Measurements from ENCODE around the gene GPC3.

DNA sequence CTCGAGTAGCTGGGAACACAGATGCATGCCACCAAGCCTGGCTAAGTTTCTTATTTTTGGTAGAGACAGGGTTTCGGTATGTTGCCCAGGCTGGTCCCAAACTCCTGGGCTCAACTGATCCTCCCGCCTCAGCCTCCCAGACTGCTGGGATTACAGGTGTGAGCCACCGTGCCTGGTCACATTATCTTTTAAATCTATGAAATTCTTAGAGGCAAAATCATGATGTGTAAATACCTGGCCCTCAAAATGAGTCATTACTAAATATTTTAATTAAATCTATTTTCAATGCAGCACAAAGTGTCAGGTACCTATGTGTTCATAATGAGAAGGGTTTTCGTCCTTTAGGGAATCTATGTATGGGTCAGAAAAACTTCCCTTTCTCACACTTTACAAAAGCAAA lies 347.6 kb downstream of the GPC3 start:
- TF ChIP-seq, protein P1, sequence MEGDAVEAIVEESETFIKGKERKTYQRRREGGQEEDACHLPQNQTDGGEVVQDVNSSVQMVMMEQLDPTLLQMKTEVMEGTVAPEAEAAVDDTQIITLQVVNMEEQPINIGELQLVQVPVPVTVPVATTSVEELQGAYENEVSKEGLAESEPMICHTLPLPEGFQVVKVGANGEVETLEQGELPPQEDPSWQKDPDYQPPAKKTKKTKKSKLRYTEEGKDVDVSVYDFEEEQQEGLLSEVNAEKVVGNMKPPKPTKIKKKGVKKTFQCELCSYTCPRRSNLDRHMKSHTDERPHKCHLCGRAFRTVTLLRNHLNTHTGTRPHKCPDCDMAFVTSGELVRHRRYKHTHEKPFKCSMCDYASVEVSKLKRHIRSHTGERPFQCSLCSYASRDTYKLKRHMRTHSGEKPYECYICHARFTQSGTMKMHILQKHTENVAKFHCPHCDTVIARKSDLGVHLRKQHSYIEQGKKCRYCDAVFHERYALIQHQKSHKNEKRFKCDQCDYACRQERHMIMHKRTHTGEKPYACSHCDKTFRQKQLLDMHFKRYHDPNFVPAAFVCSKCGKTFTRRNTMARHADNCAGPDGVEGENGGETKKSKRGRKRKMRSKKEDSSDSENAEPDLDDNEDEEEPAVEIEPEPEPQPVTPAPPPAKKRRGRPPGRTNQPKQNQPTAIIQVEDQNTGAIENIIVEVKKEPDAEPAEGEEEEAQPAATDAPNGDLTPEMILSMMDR (IDR thresholded peaks at IDR 0.05), result no peak
- TF ChIP-seq POLR2A (IDR thresholded peaks at IDR 0.05) (no peak), EP300 (IDR thresholded peaks at IDR 0.05) (no peak)

Measured in stomach (tissue), 4 donors.